Measurements from ENCODE around the gene HHLA2.
"Not testable (repeated sequence)": the region's sequence is repeated elsewhere in the genome, so short reads cannot be mapped to it uniquely, and the experiment has no call there.

Gene HHLA2

GRCh38 chr3:108296239-108296638, at the start of gene HHLA2:
Gene HHLA2 (plus strand): TSS chr3:108296548. CDS start chr3:108351814, 55,266 bp downstream.
- no peak for DNase-seq

GRCh38 chr3:108250626-108251025, 45.7 kb upstream of the HHLA2 start:
- no peak for DNase-seq

GRCh38 chr3:108251265-108251664, 45.1 kb upstream of the HHLA2 start:
- no peak for DNase-seq

- DNase-seq = no peak
Measured at GRCh38 chr3:108251844-108252243, 44.5 kb upstream of the HHLA2 start.

- DNase-seq = no peak
Measured at GRCh38 chr3:108255131-108255530, 41.2 kb upstream of the HHLA2 start.

GRCh38 chr3:108264534-108265298, 31.6 kb upstream of the HHLA2 start:
- DNase-seq = not testable (repeated sequence)

- DNase-seq = not testable (repeated sequence)
Measured at GRCh38 chr3:108268235-108268634, 28.1 kb upstream of the HHLA2 start.

GRCh38 chr3:108271626-108272025, 24.7 kb upstream of the HHLA2 start:
- DNase-seq = no peak

- DNase-seq = not testable (repeated sequence)
Measured at GRCh38 chr3:108279066-108279465, 17.3 kb upstream of the HHLA2 start.

GRCh38 chr3:108280476-108280875, 15.9 kb upstream of the HHLA2 start:
- DNase-seq = no peak

GRCh38 chr3:108281670-108282069, 14.7 kb upstream of the HHLA2 start:
- no peak for DNase-seq

GRCh38 chr3:108283006-108283405, 13.3 kb upstream of the HHLA2 start:
- no peak for DNase-seq

GRCh38 chr3:108283989-108284388, 12.4 kb upstream of the HHLA2 start:
- no peak for DNase-seq

- DNase-seq = no peak
Measured at GRCh38 chr3:108285176-108285575, 11.2 kb upstream of the HHLA2 start.

GRCh38 chr3:108287146-108287545, 9.2 kb upstream of the HHLA2 start:
- DNase-seq = no peak

- DNase-seq = not testable (repeated sequence)
Measured at GRCh38 chr3:108288193-108288592, 8.2 kb upstream of the HHLA2 start.

- no peak for DNase-seq
Measured at GRCh38 chr3:108289159-108289558, 7.2 kb upstream of the HHLA2 start.

GRCh38 chr3:108292450-108292849, 3.9 kb upstream of the HHLA2 start:
- DNase-seq = no peak

- no peak for DNase-seq
Measured at GRCh38 chr3:108292905-108293328, 3.4 kb upstream of the HHLA2 start.

- DNase-seq = no peak
Measured at GRCh38 chr3:108293858-108294257, 2.5 kb upstream of the HHLA2 start.

GRCh38 chr3:108295421-108296175, 750 bp upstream of the HHLA2 start:
- DNase-seq = no peak

GRCh38 chr3:108297647-108298046, 1.3 kb downstream of the HHLA2 start:
- no peak for DNase-seq

- DNase-seq = no peak
Measured at GRCh38 chr3:108298056-108298455, 1.7 kb downstream of the HHLA2 start.
